NCI-H146 (cell line): Measurements from ENCODE around the gene EPHA3.
A peak's percentile ranks its signal among the peaks of the same experiment; 100 is the strongest.

Experiments
- DNase-seq: peaks from one replicate; lab custom pipeline; 2025; lab: John Stamatoyannopoulos, UW

Gene EPHA3

DNA sequence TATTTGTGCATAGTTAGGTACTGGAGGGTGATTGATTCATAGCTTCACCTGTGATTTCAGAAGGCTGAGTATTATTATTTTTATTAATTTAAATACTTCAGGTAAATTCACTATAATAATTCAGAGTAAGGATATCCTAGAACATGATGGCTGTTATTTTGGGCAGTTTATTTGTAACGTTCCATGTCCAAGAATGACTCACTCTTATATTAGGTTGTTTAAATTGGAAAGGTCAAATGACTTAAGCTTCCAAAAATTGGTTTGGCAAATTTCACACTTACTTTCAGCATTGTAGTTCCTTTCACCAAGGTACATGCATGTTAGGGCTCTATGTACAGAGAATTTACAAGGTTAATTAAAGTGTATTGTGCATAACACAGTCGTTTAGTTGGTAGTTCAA is 120.2 kb downstream of the EPHA3 start:
- no peak for DNase-seq

DNA sequence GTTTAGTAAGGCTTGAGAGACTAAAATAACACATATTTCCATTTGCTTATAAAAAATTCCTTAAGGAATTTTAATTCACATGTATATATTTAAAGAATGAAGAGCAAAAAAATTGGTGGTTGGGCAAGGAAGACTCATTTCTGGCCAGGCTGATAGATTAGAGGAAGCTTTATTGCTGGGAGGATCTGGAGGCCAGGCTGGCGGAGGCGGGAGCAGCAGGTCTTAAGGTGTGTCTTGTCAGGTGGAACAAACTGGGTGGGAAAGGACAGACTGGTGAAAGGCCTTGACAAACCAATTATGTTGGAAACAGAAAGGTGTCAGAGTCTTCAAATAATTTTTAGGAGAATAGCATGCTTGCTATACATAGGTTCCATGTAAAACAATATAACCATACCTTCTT is 124.7 kb downstream of the EPHA3 start:
- no peak for DNase-seq

DNA sequence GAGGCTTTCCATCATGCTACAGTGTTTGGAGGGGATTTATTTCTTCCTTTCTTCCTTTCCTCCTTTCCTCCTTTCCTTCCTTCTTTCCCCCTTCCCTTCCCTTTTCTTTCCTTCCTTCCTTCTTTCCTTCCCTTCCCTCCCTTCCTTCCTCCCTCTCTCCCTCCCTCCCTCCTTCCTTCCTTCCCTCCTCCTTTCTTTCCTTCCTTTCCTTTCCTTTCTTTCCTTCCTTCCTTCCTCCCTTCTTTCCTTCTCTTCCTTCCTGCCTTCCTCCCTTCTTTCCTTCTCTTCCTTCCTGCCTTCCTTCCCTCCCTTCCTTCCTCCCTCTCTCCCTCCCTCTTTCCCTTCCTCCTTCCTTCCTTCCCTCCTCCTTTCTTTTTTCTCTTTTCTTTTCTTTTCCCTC is 127.2 kb downstream of the EPHA3 start:
- no peak for DNase-seq

DNA sequence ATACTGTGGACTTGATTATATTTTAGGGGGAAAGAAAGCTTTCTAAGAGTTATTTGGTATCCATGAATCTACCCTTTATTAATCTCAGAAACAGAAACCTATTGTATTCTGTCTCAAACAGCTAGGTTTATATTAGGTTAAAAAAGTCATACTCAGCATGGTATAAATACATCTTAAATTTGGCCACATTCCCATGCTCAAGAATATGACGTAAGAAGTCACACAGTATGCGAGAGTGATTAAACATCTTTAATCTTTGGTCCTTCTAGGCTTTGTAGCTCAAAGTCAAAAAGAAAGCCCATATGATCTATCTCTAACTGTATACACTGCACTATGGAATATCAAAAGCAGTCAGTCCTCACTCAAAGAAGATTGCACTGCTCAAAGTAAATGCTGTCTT is 131.4 kb downstream of the EPHA3 start:
- no peak for DNase-seq

DNA sequence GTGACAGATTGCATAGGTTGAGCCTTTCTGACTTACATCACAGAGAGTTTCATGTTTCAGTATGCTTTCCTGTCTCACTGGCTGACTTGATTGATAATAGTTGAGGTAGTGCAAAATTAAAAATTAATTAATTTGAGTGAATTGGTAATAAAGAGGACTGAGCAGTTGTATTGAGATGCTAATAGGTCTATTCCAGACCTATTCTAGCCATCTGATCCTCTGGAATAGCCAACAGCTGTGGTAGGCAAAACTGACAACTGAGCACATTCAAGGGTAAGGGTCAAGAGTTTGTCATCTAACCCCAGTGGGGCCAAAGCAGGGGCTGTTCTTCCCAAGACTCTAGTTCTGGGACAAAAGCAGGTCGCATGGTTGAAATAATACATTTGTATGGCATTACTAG is 132.4 kb downstream of the EPHA3 start:
- DNase-seq: no peak

DNA sequence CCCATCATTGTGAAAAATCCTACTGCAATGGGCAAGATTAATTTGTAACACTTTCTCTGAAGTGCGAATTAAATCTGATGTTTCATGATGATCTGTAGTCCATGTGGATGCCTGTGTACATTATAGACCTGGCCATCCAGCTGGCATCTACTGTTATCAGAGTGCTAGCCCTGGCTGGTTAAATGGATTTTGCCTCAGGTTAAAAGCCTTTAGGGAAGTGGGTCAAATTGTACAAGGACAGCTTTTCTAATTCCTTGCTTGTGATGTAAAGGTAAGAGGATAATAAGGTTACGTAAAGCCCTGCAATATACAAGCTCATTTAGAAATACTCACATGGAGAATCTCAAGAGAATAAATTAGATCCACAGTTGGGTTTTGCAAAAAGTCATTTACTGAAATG is 138.2 kb downstream of the EPHA3 start:
- DNase-seq: peak; percentile 17

DNA sequence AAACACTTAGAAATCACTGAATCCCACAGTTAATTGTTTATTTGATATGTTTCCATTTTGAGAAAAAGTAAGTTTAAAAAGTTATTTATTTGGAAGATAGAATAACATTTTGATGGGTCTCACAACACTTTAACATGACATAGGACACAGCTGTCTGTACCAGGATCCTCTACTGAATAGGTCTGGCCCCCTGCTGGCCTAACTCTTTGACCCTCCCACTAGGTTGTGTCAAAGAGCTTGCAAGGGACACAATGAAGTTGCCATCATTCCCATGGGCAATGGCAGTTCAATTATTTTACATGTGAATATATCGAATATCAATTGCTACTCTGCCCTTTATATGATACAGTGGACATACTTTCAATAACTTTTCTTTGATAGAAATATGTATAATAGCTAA is 138.9 kb downstream of the EPHA3 start:
- no peak for DNase-seq

DNA sequence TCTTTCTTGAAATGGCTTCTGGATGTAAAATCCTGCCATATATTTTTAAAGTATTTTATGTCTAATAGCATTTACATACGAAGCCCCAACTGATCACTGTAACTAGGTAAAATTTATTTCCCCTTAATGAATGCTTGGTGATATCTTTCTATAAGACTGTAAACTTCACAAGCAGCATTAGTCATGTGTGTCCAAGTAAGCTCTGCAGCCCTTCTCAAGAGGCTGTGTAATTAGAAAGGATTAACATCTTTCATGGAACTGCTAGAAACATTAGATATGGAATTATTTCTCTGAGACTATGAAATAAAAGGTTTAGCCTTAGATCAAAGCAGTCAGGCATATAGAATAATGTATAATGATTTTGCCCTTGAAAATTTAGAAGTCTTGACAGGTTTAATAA is 143.3 kb downstream of the EPHA3 start:
- no peak for DNase-seq

DNA sequence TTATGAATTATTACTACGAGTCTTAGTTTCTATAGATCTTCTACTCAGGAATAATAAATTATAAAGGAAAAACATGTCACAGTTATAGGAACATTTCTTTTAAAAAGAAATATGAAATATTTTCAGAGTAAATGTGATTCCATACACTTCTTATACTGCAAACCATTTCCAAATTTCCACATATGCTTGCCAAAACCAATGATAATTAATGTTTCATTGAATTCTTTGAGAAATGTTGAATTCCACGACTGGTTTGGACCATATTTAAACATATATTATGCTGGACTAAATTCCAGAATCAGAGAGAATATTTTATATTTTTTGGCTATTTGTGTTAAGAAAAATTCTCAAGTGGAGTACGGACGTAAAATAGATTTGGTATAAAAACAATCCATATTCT is 144.6 kb downstream of the EPHA3 start:
- no peak for DNase-seq

DNA sequence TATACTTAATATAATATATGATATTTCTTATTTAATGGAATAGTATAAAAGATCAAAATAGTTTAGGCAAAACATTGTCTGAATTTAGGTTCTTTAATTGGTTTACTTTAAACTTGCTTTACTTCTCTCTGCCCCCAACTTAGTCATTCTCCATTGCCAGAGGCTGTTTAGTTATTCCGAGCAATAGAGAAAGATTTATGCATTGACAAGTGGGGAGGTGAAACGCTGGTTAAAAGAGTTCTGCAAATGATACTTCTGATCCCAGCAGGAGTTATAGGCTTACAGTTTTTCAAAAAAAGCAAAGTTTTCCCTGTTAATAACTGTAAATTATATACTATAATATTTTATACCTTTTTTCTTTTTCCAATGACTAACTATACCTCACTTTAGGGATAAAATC is 145.4 kb downstream of the EPHA3 start:
- DNase-seq: no peak

DNA sequence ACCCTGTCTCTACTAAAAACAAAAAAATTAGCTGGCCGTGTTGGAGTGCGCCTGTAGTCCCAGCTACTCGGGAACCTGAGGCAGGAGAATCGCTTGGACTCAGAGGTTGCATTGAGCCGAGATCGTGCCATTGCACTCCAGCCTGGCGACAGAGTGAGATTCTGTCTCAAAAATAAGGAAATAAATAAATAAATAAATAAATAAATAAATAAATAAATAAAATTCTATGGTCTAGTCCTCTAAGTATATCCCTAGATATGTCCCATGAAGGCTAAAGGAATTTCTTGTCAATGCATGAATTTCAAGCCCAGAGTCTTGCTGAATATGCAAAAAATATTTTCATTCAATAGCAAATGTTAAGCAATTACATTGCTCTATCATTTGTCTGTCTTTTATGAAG is 149.0 kb downstream of the EPHA3 start:
- DNase-seq: no peak

DNA sequence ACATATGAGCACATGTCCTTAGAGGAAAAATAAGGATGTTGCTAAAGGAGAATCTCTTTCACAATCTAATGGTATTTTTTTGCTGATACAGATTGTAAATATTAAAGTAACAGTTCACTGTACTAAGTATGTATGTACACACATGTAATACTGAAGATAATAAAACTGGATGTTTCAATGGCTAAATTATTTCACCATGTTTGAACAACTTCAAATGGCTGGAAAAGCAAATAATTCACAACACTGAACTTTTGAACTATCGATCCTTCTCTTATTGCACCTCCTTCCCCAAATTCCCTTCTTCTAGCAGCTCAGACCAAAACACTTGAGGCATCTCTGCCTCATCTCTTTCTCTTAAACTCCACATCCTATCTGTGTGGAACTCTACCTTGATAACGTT is 149.5 kb downstream of the EPHA3 start:
- peak; percentile 10 for DNase-seq

DNA sequence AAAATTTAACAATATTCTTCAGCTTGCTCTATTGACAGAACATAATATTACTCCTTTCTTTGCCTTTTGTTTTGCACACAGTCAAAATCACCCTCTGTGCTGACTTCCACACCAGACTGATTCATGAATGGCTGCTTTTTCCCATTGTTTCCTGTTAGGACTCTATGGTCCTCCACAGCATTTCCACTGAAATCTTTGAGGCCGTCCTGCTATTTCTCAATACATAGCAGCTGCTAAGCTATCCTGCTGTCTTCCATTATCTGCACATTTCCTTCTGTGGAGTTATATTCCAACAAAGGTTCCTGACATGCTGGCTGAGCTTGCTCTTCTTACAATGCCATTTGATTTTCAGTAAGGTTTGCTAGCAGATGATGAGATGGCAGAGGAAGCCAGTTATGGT is 153.3 kb downstream of the EPHA3 start:
- DNase-seq: peak; percentile 13

DNA sequence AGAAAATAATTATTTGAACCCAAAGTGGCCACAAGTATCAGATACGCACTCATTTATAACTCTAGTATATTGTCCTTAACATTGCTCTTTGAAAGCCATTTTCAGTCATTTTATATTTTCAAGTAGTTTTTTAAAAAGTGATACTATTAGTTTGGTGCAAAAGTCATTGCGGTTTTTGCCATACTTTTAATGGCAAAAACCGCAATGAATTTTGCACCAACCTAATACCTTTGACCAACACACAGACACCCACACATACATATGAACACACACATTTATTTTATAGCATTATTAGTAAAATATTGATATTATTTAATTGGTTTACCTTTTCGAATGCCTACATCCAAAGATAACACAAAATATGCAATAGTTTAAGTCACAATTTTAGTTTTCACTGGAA is 154.3 kb downstream of the EPHA3 start:
- DNase-seq: no peak

DNA sequence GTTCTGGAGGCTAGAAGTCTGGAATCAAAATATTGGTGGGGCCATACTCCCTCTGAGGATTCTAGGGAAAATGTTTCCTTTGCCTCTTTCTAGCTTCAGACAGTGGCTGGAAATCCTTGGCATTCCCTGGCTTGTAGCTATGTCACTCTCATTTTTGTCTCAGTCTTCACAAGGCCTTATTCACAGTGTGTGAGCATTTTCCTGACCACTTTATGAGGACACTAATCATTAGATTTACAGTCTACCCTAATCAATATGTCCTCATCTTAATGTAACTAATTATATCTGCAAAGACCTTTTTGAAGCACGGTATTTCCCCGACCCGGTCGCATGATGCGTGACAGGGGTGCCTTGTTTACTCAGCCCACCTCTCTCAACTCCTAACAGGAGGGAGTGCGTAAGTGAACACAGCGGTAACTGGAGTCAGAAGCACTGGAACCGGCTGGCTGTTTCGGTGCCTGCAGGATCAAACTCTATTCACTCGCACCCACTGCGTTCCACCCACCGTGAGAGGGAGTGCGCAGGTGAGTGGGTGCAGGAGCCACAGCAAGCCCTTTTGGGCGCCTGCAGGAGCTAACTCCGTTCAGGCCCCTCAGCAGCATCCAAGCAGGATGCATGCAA is 155.0 kb downstream of the EPHA3 start:
- DNase-seq: no peak

DNA sequence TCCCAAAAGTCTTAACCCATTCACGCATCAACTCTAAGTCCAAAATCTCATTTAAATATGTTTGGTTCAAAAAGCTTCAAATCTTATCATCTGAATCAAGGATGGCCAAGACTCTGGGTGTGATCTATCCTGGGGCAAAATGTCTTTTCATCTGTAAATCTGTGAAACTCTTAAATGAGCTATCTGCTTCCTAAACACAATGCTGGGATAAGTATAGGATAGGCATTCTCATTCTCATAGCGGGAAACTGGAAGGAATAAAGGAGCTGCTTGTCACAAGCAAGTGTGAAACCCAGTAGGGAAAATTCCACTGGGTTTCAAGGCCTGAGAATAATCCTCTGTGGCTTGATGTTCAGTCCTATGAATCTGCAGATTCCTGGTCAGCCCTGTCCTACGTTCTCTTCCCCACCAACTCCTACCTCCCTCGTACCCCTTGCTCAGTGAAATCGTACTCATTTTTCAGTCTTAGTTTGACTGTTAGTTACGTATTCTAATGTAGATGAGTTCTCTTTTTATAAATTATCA is 156.7 kb downstream of the EPHA3 start:
- no peak for DNase-seq

DNA sequence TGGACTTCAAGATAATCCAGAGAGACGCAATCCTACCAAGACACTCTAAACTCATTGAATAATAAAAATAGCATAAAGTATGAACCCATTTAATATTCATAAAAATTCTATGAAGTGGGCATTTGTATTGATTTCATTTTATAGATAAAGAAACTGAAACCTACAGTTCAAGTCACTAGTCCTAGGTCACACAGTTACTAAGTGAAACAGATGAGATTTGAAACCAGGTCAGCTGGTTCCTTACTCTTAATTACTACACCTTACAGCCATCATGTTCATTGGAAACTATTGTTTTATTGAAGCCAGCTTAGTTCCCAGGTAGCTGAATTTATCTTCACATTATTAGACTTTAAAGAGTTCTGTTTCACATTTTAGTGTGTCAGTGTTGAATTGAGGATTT is 158.7 kb downstream of the EPHA3 start:
- no peak for DNase-seq

DNA sequence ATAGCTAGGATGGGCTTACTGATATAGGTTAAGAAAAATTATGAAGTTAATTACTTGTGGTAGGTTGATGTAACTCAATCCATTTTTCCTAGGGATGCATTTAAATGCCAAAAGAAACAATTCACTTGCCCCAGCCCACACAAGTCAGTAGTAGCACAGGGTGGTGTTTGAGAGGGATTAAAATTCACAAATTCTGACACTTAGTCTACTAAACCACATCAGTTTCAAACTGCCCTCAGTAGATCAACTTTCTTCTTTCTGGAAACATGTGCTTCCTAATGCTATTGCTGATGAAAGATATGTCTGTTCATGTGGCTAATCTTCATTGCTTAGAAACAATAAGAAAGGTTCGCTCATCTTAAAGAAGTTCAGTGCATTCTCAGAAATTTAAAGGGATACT is 160.6 kb downstream of the EPHA3 start:
- DNase-seq: no peak

DNA sequence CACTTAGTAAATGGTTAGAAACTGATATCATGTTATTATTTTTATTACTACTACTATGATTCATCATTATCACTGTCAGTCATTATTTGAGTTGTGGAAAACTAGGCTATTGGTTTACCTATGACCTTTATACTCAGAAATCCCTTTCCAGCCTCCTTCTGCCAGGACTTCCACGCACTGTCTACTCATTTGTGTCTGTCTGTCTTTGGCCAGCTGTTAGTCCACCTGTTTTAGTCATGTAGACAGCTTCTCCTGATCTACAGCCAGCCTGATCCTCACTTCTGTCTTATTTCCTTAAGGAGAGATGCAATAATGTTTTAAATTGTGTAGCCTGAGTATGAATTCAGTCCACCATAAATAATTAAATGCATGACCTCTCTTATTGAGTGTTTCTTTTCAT is 162.8 kb downstream of the EPHA3 start:
- no peak for DNase-seq

DNA sequence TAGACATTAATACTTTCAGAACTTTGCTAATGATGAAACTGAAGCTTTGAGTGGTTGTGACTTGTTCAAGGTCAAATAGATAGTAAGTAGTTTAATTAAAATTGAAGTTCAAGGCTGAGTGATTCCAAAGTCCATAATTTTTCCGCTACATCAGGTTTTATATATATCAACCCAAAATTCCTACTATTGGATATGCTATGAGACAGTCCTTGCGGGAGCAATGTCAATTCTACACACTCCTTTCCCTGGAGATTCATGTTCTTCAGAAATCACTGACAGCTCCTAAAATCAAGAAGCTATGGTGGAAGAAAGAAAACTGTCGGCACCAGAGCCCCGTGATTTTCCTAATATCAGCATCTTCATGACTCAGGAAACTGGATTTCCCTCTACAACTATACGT is 167.6 kb downstream of the EPHA3 start:
- no peak for DNase-seq

DNA sequence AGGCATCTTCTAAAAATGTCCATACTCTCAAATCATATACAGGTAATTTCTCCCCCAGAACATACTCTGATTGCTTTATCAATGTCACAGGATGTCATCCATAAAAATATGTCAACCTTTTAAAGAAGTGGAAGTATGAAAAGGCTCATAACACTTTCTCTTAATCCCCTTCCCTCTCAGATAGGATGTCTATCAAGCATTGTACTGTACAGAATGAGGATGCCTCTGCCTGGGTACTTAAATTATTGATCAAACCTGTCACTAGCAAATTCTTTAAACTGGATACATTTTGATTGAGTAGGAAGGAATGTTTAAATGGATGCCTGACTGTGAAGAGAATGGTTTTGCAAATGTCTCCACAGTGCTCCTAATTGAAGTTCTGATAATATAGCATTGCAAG is 168.7 kb downstream of the EPHA3 start:
- DNase-seq: no peak

DNA sequence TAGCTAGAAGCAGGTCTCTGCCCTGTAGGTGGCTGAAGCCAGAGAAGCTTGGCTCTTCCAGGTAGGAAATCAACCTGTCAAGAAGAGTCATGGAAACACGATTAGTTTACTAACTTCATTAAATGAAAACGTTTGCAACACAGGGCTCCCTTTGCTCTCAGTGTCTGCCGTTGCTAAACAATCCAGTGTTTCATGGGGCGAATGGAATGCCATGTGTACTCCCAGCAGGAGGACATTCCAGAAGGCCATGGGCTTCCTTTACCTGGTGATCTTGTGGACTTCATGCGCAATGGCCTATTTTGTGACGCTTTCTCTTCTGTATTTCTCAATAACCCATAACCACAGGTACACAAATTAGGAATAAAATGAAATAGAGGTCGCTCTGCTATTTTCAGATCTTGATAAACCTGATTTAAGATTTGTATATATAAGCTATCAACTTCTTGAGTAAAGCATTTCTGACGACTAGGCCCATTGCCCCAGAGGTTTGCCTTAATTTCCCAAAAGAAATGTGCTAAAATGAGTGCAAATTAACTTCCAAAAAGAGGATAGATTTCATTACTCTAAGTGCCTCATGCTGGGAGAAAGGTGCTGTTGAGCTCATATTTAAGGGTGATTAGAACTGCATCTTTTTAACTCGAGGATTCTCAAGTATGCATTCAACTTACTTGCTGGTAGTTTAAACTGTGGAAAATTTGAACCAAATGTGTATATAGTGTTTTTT is 171.0 kb downstream of the EPHA3 start:
- DNase-seq: no peak

DNA sequence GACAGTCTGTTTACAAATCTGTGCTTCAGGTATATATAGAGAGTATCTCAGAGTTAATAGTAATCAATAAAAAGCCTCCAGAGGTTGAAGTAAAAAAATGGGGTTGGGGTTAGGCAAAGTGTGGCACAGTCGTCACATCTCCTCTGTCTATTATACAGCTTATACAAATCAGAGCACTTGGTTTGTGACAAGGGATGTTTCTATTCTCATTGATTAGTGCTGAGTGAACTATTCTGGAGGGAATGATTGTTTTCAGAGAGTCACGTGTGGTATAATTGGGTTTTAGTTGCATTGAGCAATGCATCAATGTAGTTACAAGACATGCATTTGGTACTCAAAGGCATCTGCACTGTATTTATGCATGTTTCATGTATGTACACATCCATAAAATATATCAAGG is 172.9 kb downstream of the EPHA3 start:
- no peak for DNase-seq

DNA sequence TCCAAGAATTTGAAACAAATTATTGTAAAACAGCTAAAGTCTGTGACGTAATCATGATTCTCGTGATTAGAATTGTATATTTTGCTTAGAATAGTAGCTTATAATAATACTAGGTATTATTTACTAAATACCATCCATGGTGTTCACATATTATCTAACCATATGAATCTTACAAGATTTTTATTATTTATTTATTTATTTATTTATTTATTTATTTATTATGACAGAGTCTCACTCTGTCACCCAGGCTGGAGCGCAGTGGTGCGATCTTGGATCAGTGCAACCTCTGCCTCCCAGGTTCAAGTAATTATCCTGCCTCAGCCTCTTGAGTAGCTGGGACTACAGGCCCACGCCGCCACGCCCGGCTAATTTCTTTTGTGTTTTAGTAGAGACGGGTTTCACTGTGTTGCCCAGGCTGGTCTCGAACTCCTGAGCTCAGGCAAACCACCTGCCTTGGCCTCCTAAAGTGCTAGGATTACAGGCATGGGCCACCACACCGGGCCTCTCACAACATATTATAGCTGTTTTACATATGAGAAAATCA is 173.5 kb downstream of the EPHA3 start:
- DNase-seq: no peak
